Measurements from ENCODE around the gene GREB1. TPM values are rescaled to one million over a fixed set of nuclear protein-coding genes. Genes with fewer than 3 reads are reported as not detected.

Gene GREB1
- total RNA-seq, 1 experiment from 2014 or later: 0.62 TPM

GRCh38 chr2:11495844-11496681 is 37.8 kb upstream of the GREB1 start:
- no peaks in the 10 kb centered on the region for H3K9me2 ChIP-seq (replicated peaks; ENCODE audit: low read length)
- intact Hi-C loops (cut with micrococcal nuclease): no loop called here
- H2AFZ ChIP-seq (ENCODE audit: low read length): no peak overlapping the region
- no peak for TF ChIP-seq EZH2 (IDR thresholded peaks at IDR 0.05; ENCODE audit: low read length, unreplicated experiment)
- TF ChIP-seq CTCF (conservative IDR thresholded peaks at IDR 0.05; ENCODE audit: low read depth, low read length): no peak
- no peak for TF ChIP-seq EZH2phosphoT487 (IDR thresholded peaks at IDR 0.05; ENCODE audit: borderline replicate concordance, low read length)
- H3K4me2 ChIP-seq (ENCODE audit: low read length): no peak overlapping the region
- H3K36me3 ChIP-seq (ENCODE audit: low read depth, low read length): no peaks in the 10 kb centered on the region
- no peaks in the 10 kb centered on the region for H3F3A ChIP-seq (ENCODE audit: low read length, unreplicated experiment)
- H4K20me1 ChIP-seq (ENCODE audit: low read length): no peaks in the 10 kb centered on the region
- ATAC-seq (no peak), DNase-seq (no peak)
- no peaks in the 10 kb centered on the region for H3K27me3 ChIP-seq (ENCODE audit: low read length)
- no peak overlapping the region for H3K4me3 ChIP-seq (ENCODE audit: low read length)
- ChIA-PET POLR2A (ENCODE audit: unreplicated experiment) (no interaction called here), CTCF (no interaction called here)
- H3K4me1 ChIP-seq (ENCODE audit: insufficient read depth, low read length): peaks cover 4% of the 10 kb centered on the region; the same call in 1 of the 2 replicates
- H3K79me2 ChIP-seq (ENCODE audit: low read length): no peaks in the 10 kb centered on the region
- no peak overlapping the region for H3K27ac ChIP-seq (ENCODE audit: low read length)
- no TSS peak for BruUV-seq (replicated peaks)
- H3K9me3 ChIP-seq (ENCODE audit: low read length): no peaks in the 10 kb centered on the region
- no peak overlapping the region for H3K9ac ChIP-seq (ENCODE audit: low read length)

- POLR2A ChIA-PET (ENCODE audit: unreplicated experiment): interaction anchor here (0.6 kb wide), 1 partner anchor 23 kb away, joined by 5 read pairs; no protein-coding TSS in a partner anchor
- DNase-seq (peak; percentile 37), ATAC-seq (peak; percentile 67)
- H2AFZ ChIP-seq (ENCODE audit: low read length): no peak overlapping the region
- CTCF ChIA-PET: no interaction called here
- H3K36me3 ChIP-seq (ENCODE audit: low read depth, low read length): no peaks in the 10 kb centered on the region
- intact Hi-C loops (cut with micrococcal nuclease): no loop called here
- H3K9ac ChIP-seq (ENCODE audit: low read length): no peak overlapping the region
- H3K4me2 ChIP-seq (ENCODE audit: low read length): peak overlapping the region; percentile 14; the same call in 1 of the 2 replicates
- peaks cover 4% of the 10 kb centered on the region; the same call in 1 of the 2 replicates for H3K4me1 ChIP-seq (ENCODE audit: insufficient read depth, low read length)
- H3K79me2 ChIP-seq (ENCODE audit: low read length): no peaks in the 10 kb centered on the region
- no peaks in the 10 kb centered on the region for H3F3A ChIP-seq (ENCODE audit: low read length, unreplicated experiment)
- H3K9me2 ChIP-seq (replicated peaks; ENCODE audit: low read length): no peaks in the 10 kb centered on the region
- H4K20me1 ChIP-seq (ENCODE audit: low read length): no peaks in the 10 kb centered on the region
- no peak overlapping the region for H3K27ac ChIP-seq (ENCODE audit: low read length)
- H3K27me3 ChIP-seq (ENCODE audit: low read length): no peaks in the 10 kb centered on the region
- TF ChIP-seq EZH2phosphoT487 (IDR thresholded peaks at IDR 0.05; ENCODE audit: borderline replicate concordance, low read length) (no peak), EZH2 (IDR thresholded peaks at IDR 0.05; ENCODE audit: low read length, unreplicated experiment) (no peak), CTCF (conservative IDR thresholded peaks at IDR 0.05; ENCODE audit: low read depth, low read length) (no peak)
- no TSS peak for BruUV-seq (replicated peaks)
- no peak overlapping the region for H3K4me3 ChIP-seq (ENCODE audit: low read length)
- H3K9me3 ChIP-seq (ENCODE audit: low read length): no peaks in the 10 kb centered on the region
Observed at GRCh38 chr2:11498543-11499034, 35.3 kb upstream of the GREB1 start.
